Left renal pelvis (tissue), 4 donors: ENCODE results near the gene NGLY1. TPM values are rescaled to one million over a fixed set of nuclear protein-coding genes. Genes with fewer than 3 reads are reported as not detected.

ENCODE experiments used
- DNase-seq, 4 donors: peaks; one replicate each; pipeline ENCODE4 v3.0.0-alpha.2; 2013; ENCODE audit warnings: low read depth in 4 of 4, low spot score in 3 of 4
- polyA plus RNA-seq, 4 donors: library from polyadenylated mRNA; unstranded; fragments of 120-200 nt; gene quantifications; one replicate each; pipeline ENCODE4 v1.2.1, GENCODE V29; 2013; ENCODE audit not compliant: insufficient read length in 4 of 4

NGLY1 gene, protein sequence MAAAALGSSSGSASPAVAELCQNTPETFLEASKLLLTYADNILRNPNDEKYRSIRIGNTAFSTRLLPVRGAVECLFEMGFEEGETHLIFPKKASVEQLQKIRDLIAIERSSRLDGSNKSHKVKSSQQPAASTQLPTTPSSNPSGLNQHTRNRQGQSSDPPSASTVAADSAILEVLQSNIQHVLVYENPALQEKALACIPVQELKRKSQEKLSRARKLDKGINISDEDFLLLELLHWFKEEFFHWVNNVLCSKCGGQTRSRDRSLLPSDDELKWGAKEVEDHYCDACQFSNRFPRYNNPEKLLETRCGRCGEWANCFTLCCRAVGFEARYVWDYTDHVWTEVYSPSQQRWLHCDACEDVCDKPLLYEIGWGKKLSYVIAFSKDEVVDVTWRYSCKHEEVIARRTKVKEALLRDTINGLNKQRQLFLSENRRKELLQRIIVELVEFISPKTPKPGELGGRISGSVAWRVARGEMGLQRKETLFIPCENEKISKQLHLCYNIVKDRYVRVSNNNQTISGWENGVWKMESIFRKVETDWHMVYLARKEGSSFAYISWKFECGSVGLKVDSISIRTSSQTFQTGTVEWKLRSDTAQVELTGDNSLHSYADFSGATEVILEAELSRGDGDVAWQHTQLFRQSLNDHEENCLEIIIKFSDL
- polyA plus RNA-seq, result 10 to 100 TPM; 33.8 to 43.1 (median 39.0) TPM

DNA sequence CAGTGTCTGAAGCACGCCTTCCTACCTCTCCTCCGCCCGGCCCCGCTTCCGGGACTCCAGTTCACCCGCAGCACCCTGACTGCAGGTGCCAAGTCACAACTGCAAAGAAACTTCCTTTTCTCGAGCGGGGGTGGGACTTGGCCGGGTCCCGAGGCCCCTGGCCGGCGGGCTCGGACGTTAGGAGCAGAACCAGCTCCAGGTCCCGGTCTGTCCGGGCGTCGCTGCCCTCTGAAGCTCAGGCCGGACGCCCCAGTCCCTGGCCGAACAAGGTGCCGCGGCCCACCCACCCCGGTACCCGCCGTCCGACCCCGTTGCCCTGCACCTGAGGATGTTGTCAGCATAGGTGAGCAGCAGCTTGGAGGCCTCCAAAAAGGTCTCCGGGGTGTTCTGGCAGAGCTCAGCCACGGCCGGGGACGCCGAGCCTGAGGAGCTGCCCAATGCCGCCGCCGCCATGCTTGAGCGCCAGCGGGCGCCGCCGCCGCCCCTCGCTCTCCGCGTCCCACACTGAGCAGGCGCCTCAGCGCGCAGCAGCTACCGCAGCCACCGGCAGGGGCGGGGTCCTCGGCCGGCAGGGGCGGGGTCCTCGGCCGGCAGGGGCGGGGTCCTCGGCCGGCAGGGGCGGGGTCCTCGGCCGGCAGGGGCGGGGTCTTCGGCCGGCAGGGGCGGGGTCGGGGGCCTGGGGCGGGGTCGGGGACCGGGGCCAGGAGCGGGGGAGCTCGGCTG, at the start of gene NGLY1:
Gene NGLY1, minus strand, starts transcription at position 506 of the 723 bp plus-strand sequence. Its CDS starts 53 bp downstream, at position 453.
- DNase-seq, result peak; percentile 60 to 66 (median 63)

- no peak for DNase-seq
These were observed 48.3 kb upstream of the NGLY1 start for GRCh38 chr3:25831578-25831977.

DNA sequence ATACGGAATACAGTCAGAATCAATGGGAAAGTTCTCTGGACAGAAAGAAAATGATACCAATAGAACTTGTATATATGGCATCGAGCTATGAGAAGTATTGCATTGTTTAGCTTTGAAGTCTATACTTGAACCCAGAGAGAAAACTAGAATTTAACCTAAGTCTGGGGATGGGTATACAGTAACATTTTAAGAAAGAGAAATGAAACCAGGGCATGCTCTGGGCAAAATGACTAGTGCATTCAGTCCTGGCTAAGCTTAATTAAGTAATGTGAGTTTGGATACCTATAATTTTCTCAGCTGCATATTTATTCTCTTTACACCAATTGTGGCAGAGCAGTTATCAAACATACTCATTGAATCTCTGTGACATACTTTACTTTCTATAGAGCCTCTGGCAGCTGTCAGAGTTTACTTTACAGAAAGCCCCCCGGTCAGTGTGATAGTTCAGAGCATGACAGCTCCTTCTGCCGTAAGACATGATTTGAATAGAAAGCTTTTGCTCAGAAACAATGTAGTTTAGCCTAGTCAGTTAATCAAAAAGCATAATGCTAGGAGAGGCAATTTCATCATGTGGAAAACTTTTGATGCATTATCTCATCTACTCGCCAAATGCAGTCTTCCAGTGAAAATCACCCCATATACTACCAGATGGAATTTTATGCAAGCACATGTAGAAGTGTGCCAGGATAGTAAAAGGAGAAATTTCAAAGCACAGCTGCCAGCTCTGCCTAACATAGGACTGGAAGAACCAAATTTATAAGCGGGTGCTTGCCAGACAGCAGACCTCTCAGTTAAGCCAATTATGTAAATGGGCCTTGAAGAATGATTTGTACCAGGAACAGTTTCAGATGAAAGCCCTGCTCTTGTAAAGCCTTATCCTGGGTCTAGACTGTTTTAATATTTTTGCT, 47.4 kb upstream of the NGLY1 start:
- no peak for DNase-seq

DNA sequence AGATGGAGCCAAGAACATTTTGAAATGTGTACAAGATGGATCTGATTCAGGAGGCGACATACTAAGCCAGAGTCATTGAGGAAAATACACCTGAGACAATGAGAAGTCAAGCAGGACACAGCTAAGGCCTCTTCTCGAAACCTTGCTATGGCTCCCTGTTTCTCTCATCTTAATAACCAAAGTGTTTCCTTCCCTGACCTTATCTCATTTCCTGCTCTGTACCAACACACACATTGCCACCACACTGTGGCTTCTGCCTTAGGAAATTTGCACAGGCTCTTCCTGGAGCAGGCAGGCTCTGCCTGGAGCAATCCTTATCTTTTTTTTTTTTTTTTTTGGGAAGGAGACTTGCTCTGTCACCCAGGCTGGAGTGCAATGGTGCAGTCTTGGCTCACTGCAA, 43.3 kb upstream of the NGLY1 start:
- DNase-seq, result no peak

- DNase-seq, result no peak
These were observed 40.1 kb upstream of the NGLY1 start for GRCh38 chr3:25823314-25823713.

DNA sequence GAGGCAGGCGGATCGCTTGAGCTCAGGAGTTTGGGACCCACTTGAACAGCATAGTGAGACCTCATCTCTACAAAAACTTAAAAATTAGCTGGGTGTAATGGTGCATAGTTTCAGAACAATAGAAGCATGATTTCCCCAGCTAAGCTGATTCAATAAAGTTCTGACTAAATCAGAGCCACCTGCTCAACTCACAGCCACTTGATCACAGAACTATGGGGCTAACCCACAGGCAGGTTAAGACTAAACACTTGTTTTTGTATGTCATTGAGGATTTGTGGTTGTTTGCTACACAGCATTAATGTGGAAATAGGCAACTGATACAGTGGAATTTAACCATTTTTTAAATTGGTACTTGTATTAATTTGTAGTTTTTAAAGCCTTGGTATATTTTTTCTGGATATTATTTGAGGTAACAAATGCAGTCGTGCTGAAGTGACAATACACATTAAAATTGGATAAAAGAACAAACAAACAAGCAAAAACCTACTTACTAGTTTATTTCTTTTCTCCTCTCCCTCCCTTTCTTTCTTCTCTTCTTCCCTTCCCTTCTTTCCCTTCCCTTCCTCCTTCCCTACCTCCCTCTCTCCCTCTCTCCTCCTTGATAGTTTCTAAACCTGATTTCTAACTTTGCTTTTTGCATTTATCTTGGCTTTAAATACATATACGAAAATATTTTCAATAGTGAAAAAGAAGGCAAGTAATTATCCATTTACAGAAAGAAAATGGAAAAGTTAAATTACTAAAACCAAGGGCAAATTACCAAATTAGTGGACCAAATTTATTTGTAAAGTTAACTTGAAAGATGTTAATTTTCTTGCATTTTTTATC, 38.7 kb upstream of the NGLY1 start:
- no peak for DNase-seq

DNA sequence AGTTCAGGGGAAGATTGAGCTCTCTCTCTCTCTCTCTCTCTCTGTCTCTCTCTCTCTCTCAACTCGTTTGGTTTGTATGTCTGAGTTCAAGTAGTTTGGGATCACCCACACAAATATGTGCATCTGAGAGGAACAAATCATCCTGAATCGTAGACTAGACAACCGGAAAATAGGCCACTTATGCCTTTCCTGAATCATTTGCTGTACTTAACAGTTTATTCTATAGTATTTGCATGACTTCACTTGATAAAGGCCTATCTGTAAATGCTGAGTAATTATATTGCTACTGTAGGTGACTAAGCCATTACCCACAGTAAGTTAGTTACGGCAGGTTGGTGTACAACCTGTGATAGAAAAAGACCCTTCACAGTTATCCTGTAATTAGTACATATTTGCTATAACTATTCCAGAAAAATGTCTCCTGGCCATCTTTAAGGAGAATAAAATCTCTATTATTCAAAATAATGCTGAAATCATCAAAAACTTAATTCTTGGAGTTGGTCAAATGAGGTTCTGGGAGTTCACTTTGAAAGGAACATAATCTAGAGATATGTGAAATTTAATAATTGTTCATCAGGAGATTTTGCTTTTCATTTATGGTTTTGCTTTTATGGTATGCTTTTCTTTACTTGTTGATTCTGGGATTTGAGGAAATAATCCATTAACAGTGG, 37.7 kb upstream of the NGLY1 start:
- DNase-seq, result no peak

DNA sequence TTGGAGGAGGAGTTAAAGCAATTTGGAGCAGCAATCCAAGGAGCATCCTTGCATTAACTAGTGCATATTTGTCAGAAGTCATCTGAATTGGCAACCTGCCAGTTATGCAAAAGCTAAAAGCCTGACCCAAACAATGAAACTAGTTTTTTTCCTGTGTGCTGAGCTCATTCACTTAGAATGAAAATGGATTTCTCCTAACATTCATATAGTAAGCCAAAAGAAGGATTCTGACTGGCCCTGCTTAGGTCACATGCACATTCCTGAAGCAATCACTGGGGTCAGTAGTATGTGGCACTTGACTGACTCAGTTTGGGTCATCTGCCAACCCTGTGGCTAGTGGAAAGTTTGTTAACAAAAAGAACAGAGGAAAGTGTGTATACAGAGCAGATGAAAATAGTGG, 37.1 kb upstream of the NGLY1 start:
- DNase-seq, result peak in 1 of 4 donors; percentile 12

DNA sequence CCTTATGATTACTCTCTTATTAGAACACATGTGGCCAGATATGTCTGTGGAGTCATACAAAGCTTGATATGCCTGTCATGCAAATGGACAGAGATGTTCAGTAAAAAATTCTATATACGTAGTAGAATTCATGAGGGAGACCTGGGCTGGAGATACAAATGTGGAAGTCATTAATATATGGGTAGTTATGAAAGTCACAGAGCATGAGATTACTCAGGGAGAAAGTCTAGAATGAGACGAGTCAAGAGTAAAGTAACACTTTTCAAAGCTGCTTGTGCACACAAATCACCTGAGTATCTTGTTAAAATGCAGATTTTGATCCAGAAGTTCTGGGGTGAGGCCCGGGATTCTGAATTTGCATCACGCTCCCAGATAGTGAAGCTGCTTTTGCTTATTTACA, 35.1 kb upstream of the NGLY1 start:
- DNase-seq, result no peak

- DNase-seq, result no peak
These were observed 34.4 kb upstream of the NGLY1 start for GRCh38 chr3:25817638-25818037.

DNA sequence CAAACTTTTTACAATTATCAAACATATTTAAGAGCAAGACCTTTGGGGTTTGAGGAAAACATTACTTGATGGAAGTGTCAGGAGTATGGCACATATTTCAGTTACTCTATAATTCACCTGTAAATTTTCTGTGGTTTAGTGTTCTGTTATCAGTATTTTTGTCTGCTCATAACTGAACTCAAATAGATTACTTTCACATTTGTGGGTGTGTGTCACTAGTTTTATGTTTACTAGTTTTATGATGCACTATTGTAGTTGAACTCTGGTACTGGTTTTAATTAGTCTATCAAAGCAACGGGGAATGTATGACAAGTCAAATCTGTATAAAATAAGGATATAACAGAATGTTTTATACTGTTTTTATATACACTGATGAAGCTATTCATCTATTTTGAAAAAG, 33.9 kb upstream of the NGLY1 start:
- DNase-seq, result no peak

GRCh38 chr3:25812644-25813043, 29.4 kb upstream of the NGLY1 start:
- no peak for DNase-seq

- DNase-seq, result no peak
These were observed 21.4 kb upstream of the NGLY1 start for GRCh38 chr3:25804676-25805075.

- no peak for DNase-seq
These were observed 20.6 kb upstream of the NGLY1 start for GRCh38 chr3:25803833-25804232.

GRCh38 chr3:25801786-25802185, 18.5 kb upstream of the NGLY1 start:
- DNase-seq, result no peak

DNA sequence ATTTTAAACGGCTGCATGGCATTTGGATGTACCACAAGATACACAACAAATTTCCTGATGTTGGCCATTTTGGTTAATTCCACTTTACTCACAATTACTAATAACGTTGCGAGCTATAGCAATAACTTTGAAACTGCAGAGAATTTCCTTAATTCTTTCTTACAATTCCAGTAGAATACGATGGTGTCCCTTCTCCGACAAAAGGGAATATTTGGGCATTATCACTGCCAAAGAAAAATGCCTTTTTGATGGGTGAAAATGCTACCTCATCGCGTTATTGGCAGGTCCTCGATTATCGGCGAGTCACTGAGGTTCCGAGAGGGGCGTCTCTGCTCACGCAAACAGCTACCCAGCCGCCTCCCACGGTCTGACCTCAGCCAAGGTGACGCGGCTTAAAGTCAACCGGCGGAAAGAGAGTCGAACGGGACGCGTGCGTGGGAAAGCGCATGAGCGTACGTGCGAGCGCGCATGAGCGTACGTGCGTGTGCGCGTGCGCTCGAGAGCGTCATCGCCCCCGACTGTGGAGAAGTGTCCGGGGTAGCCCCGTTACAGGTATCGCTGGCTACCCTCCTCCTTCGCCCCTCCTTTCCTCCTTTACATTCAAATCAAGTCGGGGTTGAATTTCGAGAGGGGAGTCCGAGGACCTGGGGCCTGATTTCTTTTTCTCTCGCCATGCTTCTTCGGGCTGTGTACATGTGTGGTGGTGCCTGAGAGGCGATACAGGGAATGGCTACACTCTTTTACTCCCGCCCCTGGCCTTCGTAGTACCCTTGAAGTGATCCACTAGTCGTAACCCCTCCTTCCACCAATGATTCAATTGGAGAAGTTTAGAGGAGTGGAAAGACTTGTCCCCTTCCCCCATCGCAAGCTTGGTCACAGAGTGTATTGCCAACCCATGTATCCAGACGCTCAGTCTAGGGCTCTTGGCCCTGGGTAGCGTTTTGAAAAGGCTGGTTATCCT, 6.6 kb upstream of the NGLY1 start, which contains the start of gene OXSM:
Gene OXSM, plus strand, starts transcription at position 495 of the 961 bp plus-strand sequence. CDS start 931 bp downstream, outside the sequence.
- peak; percentile 74 to 80 (median 77) for DNase-seq

- no peak for DNase-seq
These were observed 6.0 kb upstream of the NGLY1 start for GRCh38 chr3:25789209-25789595.

GRCh38 chr3:25787689-25788088, 4.4 kb upstream of the NGLY1 start:
- DNase-seq, result no peak
